Activated naive CD4-positive, alpha-beta T cell treated with anti-CD3 and anti-CD28 coated beads, Interleukin-2, amount 50 U/mL, for 24 hours (primary cell): ENCODE results near the gene RXRB.

Source experiments
- H3K27ac Mint-ChIP-seq: one replicate; pipeline ENCODE4 v1.8.0; 2021; ENCODE audit warnings: mild to moderate bottlenecking, mixed read lengths
- H3K27me3 Mint-ChIP-seq: one replicate; pipeline ENCODE4 v1.8.0; 2021; ENCODE audit warnings: mixed read lengths
- H3K36me3 Mint-ChIP-seq: one replicate; pipeline ENCODE4 v1.8.0; 2021; ENCODE audit warnings: mixed read lengths
- H3K4me1 Mint-ChIP-seq: one replicate; pipeline ENCODE4 v1.8.0; 2021; ENCODE audit warnings: mixed read lengths
- H3K4me3 Mint-ChIP-seq: one replicate; pipeline ENCODE4 v1.8.0; 2021; ENCODE audit warnings: mild to moderate bottlenecking, mixed read lengths
- H3K9me3 Mint-ChIP-seq: one replicate; pipeline ENCODE4 v1.8.0; 2021; ENCODE audit warnings: mixed read lengths

The RXRB gene

DNA sequence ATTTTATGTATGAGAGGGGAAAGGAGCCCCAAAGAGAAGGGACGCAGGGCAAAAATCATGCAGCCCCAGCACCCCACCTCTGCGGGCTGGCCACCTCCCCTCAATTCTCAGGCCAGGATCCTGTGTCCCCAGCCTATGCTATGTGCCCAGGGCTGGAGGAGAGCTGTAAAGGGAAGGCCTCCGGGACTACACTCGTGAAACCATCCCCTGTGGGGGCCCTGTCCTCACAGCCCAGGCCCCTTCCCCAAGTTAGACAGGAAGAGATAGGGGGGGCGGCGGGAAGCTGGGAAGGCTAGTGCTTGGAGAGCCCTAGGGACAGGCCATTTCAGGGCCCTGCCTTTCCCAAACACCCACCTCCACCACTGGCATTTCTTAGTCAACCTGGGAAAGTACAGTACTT is 6.8 kb downstream of the RXRB start:
- Mint-ChIP-seq H3K27me3 (peaks cover 5% of the 10 kb centered on the region), H3K9me3 (no peaks in the 10 kb centered on the region), H3K4me3 (peak overlapping the region; percentile 24), H3K36me3 (peaks cover 4% of the 10 kb centered on the region), H3K27ac (no peak overlapping the region), H3K4me1 (peaks cover 41% of the 10 kb centered on the region)

DNA sequence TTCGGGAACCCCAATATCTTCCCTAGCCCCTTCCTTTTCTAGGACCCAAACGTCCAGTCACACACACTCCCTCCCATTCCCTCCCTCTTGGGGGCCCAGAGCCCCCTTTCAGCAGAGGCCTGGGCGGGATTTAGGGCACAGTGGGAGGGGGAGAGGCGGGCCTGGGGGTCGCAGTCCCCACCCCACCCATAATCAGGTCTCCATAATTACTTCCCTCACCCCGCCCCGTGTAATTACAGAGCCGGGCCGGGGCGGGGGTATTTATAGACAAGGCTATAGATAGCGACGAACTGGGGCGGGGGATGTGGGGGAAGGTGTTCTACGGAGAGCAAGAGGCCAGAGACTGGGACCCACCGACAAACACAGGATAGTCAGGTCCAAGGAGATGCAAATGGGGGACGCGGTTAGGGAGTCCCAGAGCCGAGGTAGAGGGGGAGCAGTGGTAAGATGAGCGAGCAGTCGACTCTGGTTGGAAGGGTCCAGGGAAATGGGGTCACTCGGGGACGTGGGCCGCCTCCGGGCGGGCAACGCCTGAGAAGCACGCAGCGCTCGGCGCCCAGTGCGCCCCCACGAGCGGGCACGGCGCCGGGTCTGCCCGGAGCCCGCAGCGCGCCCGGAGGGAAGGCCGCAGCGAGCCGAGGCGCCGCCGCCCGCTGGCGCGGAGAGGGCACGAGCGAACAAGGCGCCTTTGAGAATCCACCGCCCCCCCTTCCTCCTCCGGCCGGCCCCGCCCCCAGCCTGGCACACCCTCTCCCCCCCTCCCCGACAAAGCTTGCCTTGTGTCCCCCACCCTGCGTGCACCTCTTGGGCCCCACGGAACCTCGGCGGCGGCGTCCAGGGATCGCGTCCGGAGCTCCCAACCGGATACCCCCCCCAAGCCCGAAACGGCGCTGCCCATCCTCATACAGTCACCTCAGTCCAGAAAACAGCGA is 7.5 kb downstream of the RXRB start:
- peaks cover 8% of the 10 kb centered on the region for H3K36me3 Mint-ChIP-seq
- no peaks in the 10 kb centered on the region for H3K9me3 Mint-ChIP-seq
- H3K4me3 Mint-ChIP-seq, result peak overlapping the region; percentile 82
- peaks cover 35% of the 10 kb centered on the region for H3K4me1 Mint-ChIP-seq
- H3K27ac Mint-ChIP-seq, result peak overlapping the region; percentile 25
- H3K27me3 Mint-ChIP-seq, result peaks cover 5% of the 10 kb centered on the region

DNA sequence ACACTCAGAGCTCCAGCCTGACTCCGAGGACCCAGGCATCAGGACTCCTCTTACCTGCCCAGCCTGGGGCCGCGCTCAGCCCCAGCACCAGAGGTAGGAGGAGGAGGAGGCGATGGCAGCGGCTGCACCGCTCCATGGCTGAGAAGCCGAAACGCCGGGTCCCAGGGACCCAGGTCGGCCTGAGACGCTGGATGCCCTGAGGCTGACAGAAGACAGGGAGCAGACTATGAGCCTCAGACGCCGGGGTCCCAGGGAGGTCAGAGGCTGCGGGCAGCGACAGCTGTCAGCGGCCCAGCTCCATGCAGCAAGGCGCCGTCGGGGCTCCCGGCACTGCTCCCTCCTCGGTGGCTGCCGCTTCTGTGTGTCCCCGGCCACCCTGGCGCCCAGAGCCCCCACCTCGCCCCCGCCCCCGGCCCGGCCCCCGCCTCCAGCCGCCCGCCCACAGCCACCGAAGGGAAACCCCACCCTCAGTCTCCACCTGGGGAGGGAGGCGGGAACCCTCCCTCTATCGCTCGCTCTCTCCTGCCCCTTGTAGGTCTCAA is 8.3 kb downstream of the RXRB start, which contains the start of gene COL11A2:
TSS of gene COL11A2 (minus strand) at position 363 of the 542 bp plus-strand sequence. CDS start at position 136, 227 bp downstream.
- H3K4me3 Mint-ChIP-seq, result peak within 1 kb of the TSS; percentile 82
- H3K27ac Mint-ChIP-seq, result peak within 1 kb of the TSS; percentile 25
- peaks cover 34% of the 10 kb centered on the region for H3K4me1 Mint-ChIP-seq
- H3K27me3 Mint-ChIP-seq, result peaks cover 5% of the 10 kb centered on the region
- peaks cover 10% of the 10 kb centered on the region for H3K36me3 Mint-ChIP-seq
- no peaks in the 10 kb centered on the region for H3K9me3 Mint-ChIP-seq

- peaks cover 30% of the 10 kb centered on the region for H3K4me1 Mint-ChIP-seq
- H3K27ac Mint-ChIP-seq, result no peak overlapping the region
- H3K27me3 Mint-ChIP-seq, result peaks cover 5% of the 10 kb centered on the region
- no peak overlapping the region for H3K4me3 Mint-ChIP-seq
- no peaks in the 10 kb centered on the region for H3K9me3 Mint-ChIP-seq
- H3K36me3 Mint-ChIP-seq, result peaks cover 10% of the 10 kb centered on the region
These were observed 8.9 kb downstream of the RXRB start for GRCh38 chr6:33191383-33192104.

DNA sequence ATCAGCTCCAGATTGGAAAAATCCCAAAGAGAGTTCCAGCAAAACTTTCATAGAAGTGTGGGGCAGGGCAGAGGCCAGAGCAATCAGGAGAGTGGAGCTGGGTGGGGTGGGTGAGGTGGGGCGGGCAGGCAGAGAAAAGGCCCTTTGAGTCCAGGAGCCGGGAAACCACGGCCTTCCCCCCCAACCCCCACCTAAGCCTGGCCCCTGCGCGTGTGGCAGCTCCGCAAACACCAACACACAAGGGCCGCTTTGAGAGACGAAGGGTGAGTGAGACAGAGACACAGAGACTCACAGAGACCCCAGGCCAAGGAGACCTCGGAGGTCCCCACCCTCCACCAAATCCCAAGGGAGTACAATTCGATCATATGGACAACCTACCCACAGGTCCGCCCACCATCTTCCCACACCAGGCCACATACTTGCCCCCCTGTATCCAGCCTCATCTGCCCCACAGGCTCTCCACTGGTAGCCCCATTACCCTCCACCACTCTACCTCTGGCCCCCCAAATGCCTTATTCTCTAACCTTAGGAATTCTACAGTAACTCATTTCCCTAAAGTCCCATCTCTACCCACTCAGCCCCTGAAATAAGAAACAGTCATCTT is 9.9 kb downstream of the RXRB start:
- no peak overlapping the region for H3K27ac Mint-ChIP-seq
- peaks cover 28% of the 10 kb centered on the region for H3K4me1 Mint-ChIP-seq
- no peak overlapping the region for H3K4me3 Mint-ChIP-seq
- H3K27me3 Mint-ChIP-seq, result peaks cover 5% of the 10 kb centered on the region
- H3K9me3 Mint-ChIP-seq, result no peaks in the 10 kb centered on the region
- peaks cover 9% of the 10 kb centered on the region for H3K36me3 Mint-ChIP-seq

GRCh38 chr6:33189625-33190448 is 10.6 kb downstream of the RXRB start:
- Mint-ChIP-seq H3K36me3 (peaks cover 7% of the 10 kb centered on the region), H3K4me1 (peaks cover 30% of the 10 kb centered on the region), H3K27ac (no peak overlapping the region), H3K4me3 (no peak overlapping the region), H3K9me3 (no peaks in the 10 kb centered on the region), H3K27me3 (peaks cover 5% of the 10 kb centered on the region)

- peaks cover 11% of the 10 kb centered on the region for H3K36me3 Mint-ChIP-seq
- no peaks in the 10 kb centered on the region for H3K9me3 Mint-ChIP-seq
- H3K27me3 Mint-ChIP-seq, result peaks cover 5% of the 10 kb centered on the region
- H3K4me3 Mint-ChIP-seq, result no peak overlapping the region
- H3K27ac Mint-ChIP-seq, result no peak overlapping the region
- H3K4me1 Mint-ChIP-seq, result peaks cover 37% of the 10 kb centered on the region
These were observed 11.3 kb downstream of the RXRB start for GRCh38 chr6:33189164-33189563.

DNA sequence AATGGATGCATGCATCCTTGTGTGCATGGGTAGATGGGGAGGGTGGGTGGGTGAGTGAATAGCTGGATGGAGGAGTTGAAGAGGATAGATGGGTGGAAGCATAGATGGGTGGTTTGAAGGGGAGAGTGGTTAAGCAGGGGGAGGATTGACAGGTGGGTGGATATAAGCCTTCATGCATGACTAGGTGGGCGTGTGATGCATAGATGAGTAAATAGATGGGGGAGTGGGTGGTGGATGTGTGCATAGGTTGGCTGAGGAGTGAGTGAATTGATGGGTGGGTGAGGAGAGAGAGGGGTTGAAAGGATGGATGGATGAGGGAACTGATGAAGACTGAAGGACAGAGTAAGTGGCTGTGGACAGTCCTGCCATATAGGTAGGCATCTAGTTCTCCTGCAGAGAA is 12.7 kb downstream of the RXRB start:
- peaks cover 5% of the 10 kb centered on the region for H3K27me3 Mint-ChIP-seq
- peaks cover 11% of the 10 kb centered on the region for H3K9me3 Mint-ChIP-seq
- peaks cover 41% of the 10 kb centered on the region for H3K4me1 Mint-ChIP-seq
- no peak overlapping the region for H3K4me3 Mint-ChIP-seq
- H3K36me3 Mint-ChIP-seq, result peaks cover 22% of the 10 kb centered on the region
- no peak overlapping the region for H3K27ac Mint-ChIP-seq

GRCh38 chr6:33185654-33186187 is 14.7 kb downstream of the RXRB start:
- no peak overlapping the region for H3K27ac Mint-ChIP-seq
- H3K36me3 Mint-ChIP-seq, result peaks cover 24% of the 10 kb centered on the region
- H3K27me3 Mint-ChIP-seq, result peaks cover 3% of the 10 kb centered on the region
- peaks cover 14% of the 10 kb centered on the region for H3K9me3 Mint-ChIP-seq
- no peak overlapping the region for H3K4me3 Mint-ChIP-seq
- peaks cover 34% of the 10 kb centered on the region for H3K4me1 Mint-ChIP-seq

DNA sequence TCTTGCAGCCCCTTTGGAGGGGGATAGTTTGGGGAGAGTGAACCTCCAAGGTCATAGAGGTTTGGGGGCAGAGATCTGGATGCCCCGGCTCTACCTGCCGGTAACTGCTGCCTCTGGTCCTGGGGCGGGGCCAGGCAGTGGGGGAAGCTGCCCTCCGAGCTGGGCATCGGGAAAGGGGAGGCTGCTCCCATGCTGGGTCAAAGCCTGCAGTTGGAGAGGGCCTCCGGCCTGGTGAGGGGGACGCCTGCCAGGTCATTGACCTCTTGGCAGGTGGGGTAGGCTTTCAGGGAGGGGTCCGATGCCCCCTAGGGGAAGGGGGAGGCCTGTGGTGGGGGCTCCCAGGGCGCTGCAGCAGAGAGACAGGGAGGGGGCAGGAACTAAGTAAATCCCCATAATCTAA is 15.3 kb downstream of the RXRB start:
- Mint-ChIP-seq H3K4me1 (peaks cover 34% of the 10 kb centered on the region), H3K4me3 (no peak overlapping the region), H3K9me3 (peaks cover 14% of the 10 kb centered on the region), H3K36me3 (peaks cover 24% of the 10 kb centered on the region), H3K27me3 (peaks cover 3% of the 10 kb centered on the region), H3K27ac (no peak overlapping the region)

DNA sequence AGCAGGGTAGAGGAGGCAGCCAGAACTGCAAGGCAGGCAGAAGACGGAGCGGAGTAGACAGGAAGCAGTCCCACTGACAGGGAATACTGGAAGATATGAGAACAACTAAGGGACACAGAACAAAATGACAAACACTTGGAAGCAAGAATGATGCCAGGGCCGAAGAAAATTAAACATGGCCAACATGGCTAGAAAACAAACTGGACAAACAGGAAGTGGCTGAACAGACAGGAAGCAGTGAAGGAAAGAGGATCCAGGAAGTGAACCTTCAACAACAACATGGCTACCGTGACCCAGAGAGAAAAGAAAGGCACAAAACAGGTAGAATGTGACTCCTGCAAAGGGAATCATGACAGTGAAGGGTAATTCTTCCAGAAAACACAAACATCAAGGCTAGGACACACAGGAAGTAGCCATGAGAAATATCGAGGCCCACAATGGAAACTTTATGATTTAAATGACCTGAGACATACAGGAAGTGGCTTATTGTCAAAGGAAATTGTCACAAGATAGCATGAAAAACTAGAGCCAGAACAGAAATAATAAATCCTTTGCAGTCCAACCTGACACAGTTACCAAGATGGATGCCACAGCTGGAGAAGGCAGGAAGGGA is 17.3 kb downstream of the RXRB start:
- Mint-ChIP-seq H3K36me3 (peaks cover 22% of the 10 kb centered on the region), H3K27ac (peak overlapping the region; percentile 99), H3K4me1 (peaks cover 34% of the 10 kb centered on the region), H3K9me3 (peaks cover 14% of the 10 kb centered on the region), H3K27me3 (no peaks in the 10 kb centered on the region), H3K4me3 (peak overlapping the region; percentile 70)

GRCh38 chr6:33181141-33181540 is 19.3 kb downstream of the RXRB start:
- no peaks in the 10 kb centered on the region for H3K27me3 Mint-ChIP-seq
- peaks cover 26% of the 10 kb centered on the region for H3K4me1 Mint-ChIP-seq
- peaks cover 14% of the 10 kb centered on the region for H3K9me3 Mint-ChIP-seq
- no peak overlapping the region for H3K4me3 Mint-ChIP-seq
- H3K27ac Mint-ChIP-seq, result peak overlapping the region; percentile 55
- peaks cover 19% of the 10 kb centered on the region for H3K36me3 Mint-ChIP-seq

DNA sequence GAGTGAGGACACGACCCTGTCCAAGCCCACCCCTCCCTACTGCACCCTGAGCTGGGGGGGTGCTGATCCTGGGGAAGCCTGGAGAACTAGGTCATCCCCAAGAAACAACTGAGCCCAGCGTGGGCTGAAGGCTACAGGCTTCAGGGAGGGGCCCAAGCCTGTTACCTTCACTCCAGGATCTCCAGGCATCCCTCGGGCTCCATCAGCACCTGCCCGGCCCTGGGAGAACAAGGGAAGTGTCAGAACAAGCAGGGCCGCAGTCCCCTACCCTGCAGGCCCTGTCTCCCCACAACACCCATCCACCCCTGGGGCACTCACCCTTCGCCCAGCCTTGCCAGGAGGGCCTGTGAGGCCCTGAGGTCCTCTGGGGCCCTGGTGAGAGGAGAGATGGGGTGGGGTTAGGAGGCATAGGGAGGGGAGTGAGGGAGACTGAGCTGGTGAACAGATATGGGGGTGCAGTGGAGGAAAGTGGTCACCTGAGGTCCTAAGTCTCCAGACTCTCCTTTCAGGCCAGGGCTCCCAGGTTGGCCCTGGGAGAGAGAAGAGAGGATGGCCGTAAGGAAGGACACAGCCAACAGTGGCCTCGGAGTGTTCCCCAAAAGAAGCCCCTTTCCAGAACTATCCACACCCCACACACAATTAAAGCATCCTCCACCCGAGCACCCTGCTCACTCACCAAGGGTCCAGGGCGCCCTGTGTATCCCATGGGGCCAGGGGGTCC is 21.6 kb downstream of the RXRB start:
- Mint-ChIP-seq H3K9me3 (peaks cover 14% of the 10 kb centered on the region), H3K27me3 (no peaks in the 10 kb centered on the region), H3K27ac (no peak overlapping the region), H3K4me3 (no peak overlapping the region), H3K36me3 (peaks cover 15% of the 10 kb centered on the region), H3K4me1 (peaks cover 15% of the 10 kb centered on the region)
